Loucy (cell line): ENCODE results near the gene TLCD3B.

ENCODE experiments used
- H2AFZ ChIP-seq: fragments of 200-600 bp; sonication (generic); 2 replicates; pipeline ENCODE4 v1.6.0; 2016; ENCODE audit warnings: antibody characterized with exemption, mild to moderate bottlenecking, low read length, moderate library complexity
- H3F3A ChIP-seq: fragments of 200-600 bp; 2 replicates; pipeline ENCODE4 v1.6.0; 2016; ENCODE audit warnings: antibody characterized with exemption, low read depth, mild to moderate bottlenecking
- H3K27me3 ChIP-seq: fragments of 200-600 bp; sonication (generic); 2 replicates; pipeline ENCODE4 v1.6.1; 2014; ENCODE audit warnings: low read length, mild to moderate bottlenecking; ENCODE audit not compliant: insufficient read depth, poor library complexity, severe bottlenecking
- H3K36me3 ChIP-seq: fragments of 200-600 bp; sonication (generic); 2 replicates; pipeline ENCODE4 v1.6.1; 2016; ENCODE audit warnings: low read length; ENCODE audit not compliant: insufficient read depth
- H3K4me1 ChIP-seq: fragments of 200-600 bp; sonication (generic); 2 replicates; pipeline ENCODE4 v1.5.1; 2014; ENCODE audit warnings: low read length, mild to moderate bottlenecking; ENCODE audit not compliant: insufficient read depth, poor library complexity, severe bottlenecking
- H3K4me2 ChIP-seq: fragments of 200-600 bp; sonication (generic); 2 replicates; pipeline ENCODE4 v1.6.0; 2014; ENCODE audit warnings: antibody characterized with exemption, low read length, low read depth, mild to moderate bottlenecking; ENCODE audit not compliant: poor library complexity, severe bottlenecking
- H3K4me3 ChIP-seq: fragments of 200-600 bp; sonication (generic); 2 replicates; pipeline ENCODE4 v1.5.1; 2014; ENCODE audit warnings: low read length, mild to moderate bottlenecking, mixed read lengths; ENCODE audit not compliant: poor library complexity, severe bottlenecking
- H3K79me2 ChIP-seq: fragments of 200-600 bp; sonication (generic); 2 replicates; pipeline ENCODE4 v1.6.1; 2014; ENCODE audit warnings: low read length; ENCODE audit not compliant: insufficient read depth
- H3K9ac ChIP-seq: fragments of 200-600 bp; sonication (generic); 2 replicates; pipeline ENCODE4 v1.6.0; 2014; ENCODE audit warnings: mild to moderate bottlenecking, low read depth, low read length, moderate library complexity; ENCODE audit not compliant: poor library complexity, severe bottlenecking
- H3K9me2 ChIP-seq: fragments of 200-600 bp; sonication (generic); replicated peaks from 2 replicates; pipeline ENCODE4 v1.6.1; 2016; ENCODE audit warnings: low read depth, low read length, mixed read lengths
- H3K9me3 ChIP-seq: fragments of 200-600 bp; sonication (generic); 2 replicates; pipeline ENCODE4 v1.6.1; 2014; ENCODE audit warnings: mild to moderate bottlenecking, antibody characterized with exemption, low read length, low read depth; ENCODE audit not compliant: insufficient read depth
- H4K20me1 ChIP-seq: fragments of 200-600 bp; sonication (generic); 2 replicates; pipeline ENCODE4 v1.6.0; 2014; ENCODE audit warnings: antibody characterized with exemption, low read length, mild to moderate bottlenecking; ENCODE audit not compliant: insufficient read depth, poor library complexity, severe bottlenecking
- CTCF ChIP-seq: fragments of 200-600 bp; sonication (generic); conservative IDR thresholded peaks from 2 replicates; pipeline ENCODE4 v1.5.1; 2014; ENCODE audit warnings: mild to moderate bottlenecking, antibody characterized with exemption, low read length
- EZH2phosphoT487 ChIP-seq: fragments of 200-600 bp; IDR thresholded peaks from 2 replicates; pipeline ENCODE4 v1.6.1; 2018; ENCODE audit warnings: antibody characterized with exemption, mild to moderate bottlenecking, moderate library complexity, borderline replicate concordance

Gene TLCD3B

GRCh38 chr16:29991571-29991904, 39.5 kb downstream of the TLCD3B start:
- TF ChIP-seq EZH2phosphoT487 (no peak), CTCF (no peak)
- Histone ChIP-seq H4K20me1 (peaks cover 11% of the 10 kb centered on the region), H3K27me3 (no peaks in the 10 kb centered on the region), H3F3A (0 out of 2 replicates have a peak, but pooled peaks cover 3% of the 10 kb centered on the region), H3K9me2 (no peaks in the 10 kb centered on the region), H3K9me3 (no peaks in the 10 kb centered on the region), H3K36me3 (peaks cover 50% of the 10 kb centered on the region; the same call in 1 of the 2 replicates), H3K4me3 (no peak overlapping the region), H3K79me2 (peaks cover 23% of the 10 kb centered on the region), H2AFZ (no peak overlapping the region), H3K4me2 (no peak overlapping the region), H3K4me1 (peaks cover 12% of the 10 kb centered on the region), H3K9ac (no peak overlapping the region)

DNA sequence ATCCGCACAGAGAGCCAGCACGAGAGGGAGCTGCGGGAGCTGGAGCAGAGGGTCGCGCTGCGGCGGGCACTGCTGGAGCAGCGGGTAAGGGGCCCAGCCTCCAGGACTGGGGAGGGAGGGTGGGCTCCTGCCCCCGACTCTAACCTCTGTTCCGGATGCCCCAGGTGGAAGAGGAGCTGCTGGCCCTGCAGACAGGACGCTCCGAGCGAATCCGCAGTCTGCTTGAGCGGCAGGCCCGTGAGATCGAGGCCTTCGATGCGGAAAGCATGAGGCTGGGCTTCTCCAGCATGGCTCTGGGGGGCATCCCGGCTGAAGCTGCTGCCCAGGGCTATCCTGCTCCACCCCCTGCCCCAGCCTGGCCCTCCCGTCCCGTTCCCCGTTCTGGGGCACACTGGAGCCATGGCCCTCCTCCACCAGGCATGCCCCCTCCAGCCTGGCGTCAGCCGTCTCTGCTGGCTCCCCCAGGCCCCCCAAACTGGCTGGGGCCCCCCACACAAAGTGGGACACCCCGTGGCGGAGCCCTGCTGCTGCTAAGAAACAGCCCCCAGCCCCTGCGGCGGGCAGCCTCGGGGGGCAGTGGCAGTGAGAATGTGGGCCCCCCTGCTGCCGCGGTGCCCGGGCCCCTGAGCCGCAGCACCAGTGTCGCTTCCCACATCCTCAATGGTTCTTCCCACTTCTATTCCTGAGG, 40.0 kb downstream of the TLCD3B start:
- 0 out of 2 replicates have a peak, but pooled peaks cover 3% of the 10 kb centered on the region for H3F3A ChIP-seq
- H3K27me3 ChIP-seq: no peaks in the 10 kb centered on the region
- H3K9me3 ChIP-seq: no peaks in the 10 kb centered on the region
- H3K36me3 ChIP-seq: peaks cover 55% of the 10 kb centered on the region; the same call in 1 of the 2 replicates
- H3K4me1 ChIP-seq: peaks cover 12% of the 10 kb centered on the region
- no peak overlapping the region for H3K9ac ChIP-seq
- peaks cover 11% of the 10 kb centered on the region for H4K20me1 ChIP-seq
- H2AFZ ChIP-seq: no peak overlapping the region
- H3K4me3 ChIP-seq: no peak overlapping the region
- H3K4me2 ChIP-seq: no peak overlapping the region
- TF ChIP-seq CTCF (no peak), EZH2phosphoT487 (no peak)
- H3K9me2 ChIP-seq: no peaks in the 10 kb centered on the region
- peaks cover 18% of the 10 kb centered on the region for H3K79me2 ChIP-seq

- Histone ChIP-seq H4K20me1 (peaks cover 11% of the 10 kb centered on the region), H3K9me2 (no peaks in the 10 kb centered on the region), H3K9ac (no peak overlapping the region), H3K79me2 (peaks cover 16% of the 10 kb centered on the region), H3K36me3 (peaks cover 65% of the 10 kb centered on the region; the same call in 1 of the 2 replicates), H3K4me2 (no peak overlapping the region), H3F3A (0 out of 2 replicates have a peak, but pooled peaks cover 3% of the 10 kb centered on the region), H2AFZ (no peak overlapping the region), H3K4me1 (peaks cover 12% of the 10 kb centered on the region), H3K4me3 (no peak overlapping the region), H3K9me3 (no peaks in the 10 kb centered on the region), H3K27me3 (no peaks in the 10 kb centered on the region)
- TF ChIP-seq EZH2phosphoT487: no peak
- no peak for TF ChIP-seq CTCF
Measured at GRCh38 chr16:29990034-29990433, 41.0 kb downstream of the TLCD3B start.
